Stimulated activated CD8-positive, alpha-beta memory T cell treated with anti-CD3 and anti-CD28 coated beads, Interleukin-4, amount 100 ng/mL, for 1 hour (primary cell): ENCODE results near the gene STK32C.
"Not testable (repeated sequence)": the region's sequence is repeated elsewhere in the genome, so short reads cannot be mapped to it uniquely, and the experiment has no call there.

ENCODE experiments used
- DNase-seq, 2 donors: peaks; one replicate each; pipeline ENCODE4 v3.0.0-alpha.2; 2020; ENCODE audit warnings: low read depth in 2 of 2, low spot score in 1 of 2

Gene STK32C

DNA sequence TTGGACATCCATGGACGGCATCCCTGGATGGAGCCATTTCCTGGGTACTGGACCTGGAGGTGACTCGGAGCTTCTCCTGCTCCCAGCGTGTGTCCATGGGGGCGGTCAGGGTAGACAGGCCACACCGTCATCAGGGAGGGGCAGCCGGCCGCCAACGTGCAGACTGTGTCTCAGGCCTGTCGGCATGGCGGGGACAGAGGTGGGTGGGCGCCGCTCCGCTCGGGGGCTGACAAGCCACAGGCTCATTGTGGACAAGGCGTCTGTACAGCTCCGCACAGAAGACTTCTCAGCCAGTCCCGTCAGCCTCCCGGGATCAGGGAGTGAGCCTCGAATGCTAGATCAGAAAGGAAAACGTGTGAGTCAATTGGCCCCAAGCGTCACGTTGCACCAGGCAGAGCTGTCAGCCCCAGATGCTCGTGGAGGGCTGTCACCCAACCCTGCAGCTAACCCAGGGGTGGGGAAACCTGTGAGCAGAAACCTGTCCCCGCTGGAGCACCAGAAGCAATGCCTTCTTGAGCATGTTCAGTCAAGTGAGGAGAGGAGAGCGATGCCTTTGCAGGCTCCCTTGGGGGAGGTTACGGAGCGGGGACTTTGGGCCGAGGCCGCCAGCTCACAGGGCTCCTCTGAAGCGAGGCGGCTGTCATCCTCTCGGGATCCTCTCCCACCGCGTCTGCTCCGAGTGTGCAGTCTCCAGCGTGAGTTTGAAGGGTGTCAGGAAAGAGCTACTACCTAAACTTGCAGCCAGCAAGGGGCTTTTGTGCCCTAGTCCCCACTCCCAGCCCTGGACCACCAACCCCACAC lies 137.0 kb downstream of the STK32C start:
- no peak for DNase-seq

DNA sequence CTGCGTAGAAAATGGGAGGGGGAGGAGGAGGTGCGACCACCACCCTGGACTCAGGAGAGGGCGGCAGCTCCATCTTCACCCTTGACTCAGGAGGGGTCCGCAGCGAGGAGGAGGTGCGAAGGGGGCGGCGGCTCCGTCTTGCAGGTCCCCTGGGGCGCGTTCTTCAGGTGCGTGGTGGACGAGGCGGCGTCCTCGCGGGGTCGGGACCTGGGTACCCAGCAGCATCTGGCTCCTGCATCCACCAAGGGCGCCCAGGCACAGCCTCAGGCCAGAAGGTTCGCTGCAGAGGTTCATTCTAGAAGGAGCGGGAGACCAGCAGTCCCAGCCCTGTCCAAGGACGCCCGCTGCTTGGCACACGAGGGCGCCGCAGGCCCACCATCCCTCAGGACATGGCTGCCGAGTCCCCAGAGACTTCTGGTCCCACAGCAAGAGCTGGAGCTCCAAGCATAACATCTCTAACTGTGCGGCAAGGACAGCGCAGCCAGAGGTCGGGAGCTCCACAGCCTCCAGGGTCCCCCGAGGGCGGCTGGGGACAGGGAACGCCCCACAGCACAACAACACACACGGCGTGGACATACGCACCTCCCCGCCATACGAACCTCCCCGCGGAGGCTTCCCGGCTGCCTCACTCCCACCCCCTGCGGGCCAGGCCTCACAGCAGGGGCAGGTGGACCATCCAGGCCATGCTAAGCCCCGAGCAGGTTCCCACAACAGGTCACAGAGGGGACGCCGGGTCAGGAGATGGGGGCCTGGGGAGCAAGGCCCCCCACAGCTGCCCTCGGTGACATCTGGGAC lies 137.8 kb downstream of the STK32C start:
- no peak for DNase-seq

DNA sequence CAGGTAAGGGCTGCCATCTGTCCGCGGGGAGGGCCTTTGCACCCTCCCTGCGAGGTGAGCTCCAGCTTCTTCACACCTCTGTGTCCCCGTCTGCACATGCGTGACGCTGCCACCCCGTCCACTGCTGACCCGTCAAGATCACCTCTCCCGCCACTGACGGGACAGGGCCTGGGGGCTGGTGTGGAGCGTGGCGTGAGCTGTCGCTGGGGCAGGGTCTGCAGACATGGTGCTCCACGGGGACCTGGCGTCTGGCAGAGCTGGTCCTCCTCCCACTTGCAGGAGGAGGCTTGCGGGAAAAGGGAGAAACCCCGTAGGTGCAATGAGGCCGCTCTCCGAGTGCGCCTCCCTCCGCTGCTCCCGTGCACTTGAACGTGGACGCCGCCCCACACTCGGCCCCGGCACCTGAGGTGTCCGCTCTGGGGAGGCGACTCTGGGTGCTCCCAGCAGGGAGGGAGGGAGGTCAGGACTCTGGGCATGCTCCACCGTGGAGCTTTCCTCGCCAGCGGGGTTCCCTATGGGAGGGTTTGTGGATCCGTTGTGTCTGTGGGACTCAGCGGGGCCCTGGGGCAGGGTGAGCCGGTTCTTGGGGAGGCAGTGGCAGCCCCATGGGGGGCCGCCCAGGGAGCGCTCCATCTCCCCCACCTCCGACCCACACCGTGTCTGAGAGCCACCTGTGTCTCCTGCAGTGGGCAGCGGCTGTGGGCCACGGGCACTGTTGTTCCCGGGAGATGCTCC lies 138.6 kb downstream of the STK32C start:
- no peak for DNase-seq

DNA sequence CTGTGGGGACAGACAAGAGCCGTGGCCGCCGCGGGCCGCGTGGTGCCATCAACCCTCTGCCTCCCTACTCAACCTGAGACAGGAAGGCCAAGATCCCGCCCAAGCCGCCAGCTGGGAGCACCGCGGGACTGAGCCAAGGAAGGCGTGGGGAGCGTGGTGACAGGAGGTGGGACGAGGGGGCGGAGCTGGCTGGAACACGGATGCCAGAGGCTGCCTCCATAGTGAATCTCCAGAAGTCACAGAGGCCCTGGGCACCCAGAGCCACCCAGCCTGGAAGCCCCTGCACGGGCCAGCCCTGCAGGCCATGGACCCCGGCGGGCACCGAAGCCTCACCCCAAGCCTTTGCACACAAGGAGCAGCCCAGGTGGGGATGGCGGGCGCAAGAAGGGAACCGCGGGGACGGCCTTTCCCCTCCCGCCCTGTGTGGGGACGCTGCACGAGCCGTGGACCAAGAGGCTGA lies 139.1 kb downstream of the STK32C start:
- DNase-seq: no peak

DNA sequence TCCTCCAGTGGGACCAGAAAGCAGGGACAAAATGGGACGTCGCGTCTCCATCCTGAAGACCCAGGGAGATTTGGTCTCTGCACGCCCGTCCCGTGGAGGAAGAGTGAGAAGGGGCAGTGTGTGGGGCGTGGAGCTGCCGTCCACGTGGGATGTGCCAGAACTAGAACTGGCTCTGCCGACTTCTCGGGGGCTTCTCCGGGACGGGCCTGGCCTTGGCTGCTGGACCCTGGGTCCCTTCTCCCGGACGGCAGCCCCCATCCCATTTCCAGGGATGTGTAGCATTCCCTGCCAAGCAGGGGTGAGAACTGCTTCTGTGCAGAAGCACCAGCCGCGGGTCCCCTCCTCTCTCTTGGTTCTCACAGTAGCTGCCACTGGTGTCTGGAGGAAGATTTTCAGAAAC lies 139.8 kb downstream of the STK32C start:
- no peak for DNase-seq

GRCh38 chr10:132167041-132167674 lies 140.6 kb downstream of the STK32C start:
- no peak for DNase-seq

DNA sequence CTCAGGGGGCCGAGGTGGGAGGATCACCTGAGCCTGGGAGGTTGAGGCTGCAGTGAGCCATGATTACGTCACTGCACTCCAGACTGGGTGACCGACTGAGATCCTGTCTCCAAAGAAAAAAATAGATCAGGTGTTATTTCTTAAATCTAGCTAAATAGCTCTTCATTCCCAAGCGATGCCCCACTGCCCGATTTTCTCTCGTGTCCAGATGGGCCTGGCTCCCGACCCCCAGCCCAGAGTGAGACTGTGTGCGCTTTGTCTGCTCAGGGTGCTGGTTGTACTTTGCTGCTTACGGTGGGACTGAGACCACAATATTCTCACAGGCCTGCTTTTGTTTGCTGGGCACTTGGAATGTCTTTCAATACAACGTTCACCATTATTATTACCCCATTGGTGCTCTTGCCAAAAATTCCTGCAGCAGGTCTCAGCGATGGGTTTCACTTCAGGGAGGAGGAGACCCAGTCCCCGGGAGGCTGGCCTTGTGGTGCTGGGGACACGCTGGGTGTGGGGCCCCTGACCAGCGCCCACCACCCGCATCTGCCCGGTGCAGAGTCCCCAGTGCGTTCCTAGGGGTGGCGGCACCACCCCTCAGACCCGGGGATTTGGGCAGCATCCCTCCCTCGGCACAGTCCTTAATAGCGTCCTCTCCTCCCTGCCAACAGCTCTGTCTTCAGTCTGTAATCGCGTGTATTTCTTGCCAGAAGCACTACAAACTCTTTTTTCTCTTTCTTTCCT lies 141.4 kb downstream of the STK32C start:
- no peak for DNase-seq

- no peak for DNase-seq
Measured at GRCh38 chr10:132165416-132165980, 142.3 kb downstream of the STK32C start.

GRCh38 chr10:132164761-132165278 lies 142.9 kb downstream of the STK32C start:
- no peak for DNase-seq

GRCh38 chr10:132163826-132164515 lies 143.8 kb downstream of the STK32C start:
- DNase-seq: no peak

DNA sequence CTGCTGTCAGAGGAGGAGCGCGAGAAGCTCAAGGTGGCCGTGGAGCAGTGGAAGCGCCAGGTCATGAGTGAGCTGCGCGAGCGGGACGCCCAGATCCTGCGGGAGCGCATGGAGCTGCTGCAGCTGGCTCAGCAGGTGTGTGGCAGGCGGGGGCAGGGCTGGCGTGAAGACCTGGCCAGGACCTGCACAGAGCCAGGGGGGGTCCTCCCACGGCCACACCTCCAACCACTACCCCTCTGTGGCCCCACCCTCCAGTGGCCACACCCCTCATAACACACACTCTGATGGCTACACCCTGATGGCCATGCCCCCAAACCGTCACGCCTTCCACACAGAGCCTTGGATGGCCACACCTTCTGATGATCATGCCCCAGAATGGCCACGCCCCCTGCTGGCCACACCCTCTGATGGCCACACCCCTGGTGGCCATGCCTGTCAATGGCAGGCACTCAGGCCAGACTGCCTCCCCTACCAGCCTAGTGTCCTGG lies 144.4 kb downstream of the STK32C start:
- no peak for DNase-seq

GRCh38 chr10:132162590-132163277 lies 145.0 kb downstream of the STK32C start:
- no peak for DNase-seq

DNA sequence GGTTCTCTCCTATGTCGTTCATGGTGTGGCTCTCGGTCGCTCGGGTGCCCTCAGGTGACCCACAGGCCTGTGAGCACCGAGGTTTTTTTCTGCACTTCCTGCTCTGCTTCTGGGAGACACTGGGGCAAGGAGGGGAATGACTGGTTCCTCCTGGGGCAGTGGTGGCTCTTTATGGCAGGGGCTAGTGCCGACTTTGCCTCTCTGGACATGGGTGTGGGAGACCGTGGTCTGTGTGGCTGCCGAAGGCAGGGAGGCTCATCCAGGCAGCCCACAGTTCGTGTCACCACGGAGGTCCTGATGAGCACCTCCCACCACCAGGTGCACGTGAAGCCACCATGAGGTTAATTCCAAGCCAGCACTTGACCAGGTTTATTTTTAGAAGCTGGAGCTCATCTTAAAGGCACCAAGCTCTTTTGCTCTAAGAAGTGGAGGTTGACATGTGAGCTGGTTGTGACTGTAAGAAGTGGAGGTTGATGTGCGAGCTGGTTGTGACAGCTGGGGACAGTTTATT lies 145.7 kb downstream of the STK32C start:
- DNase-seq: no peak

DNA sequence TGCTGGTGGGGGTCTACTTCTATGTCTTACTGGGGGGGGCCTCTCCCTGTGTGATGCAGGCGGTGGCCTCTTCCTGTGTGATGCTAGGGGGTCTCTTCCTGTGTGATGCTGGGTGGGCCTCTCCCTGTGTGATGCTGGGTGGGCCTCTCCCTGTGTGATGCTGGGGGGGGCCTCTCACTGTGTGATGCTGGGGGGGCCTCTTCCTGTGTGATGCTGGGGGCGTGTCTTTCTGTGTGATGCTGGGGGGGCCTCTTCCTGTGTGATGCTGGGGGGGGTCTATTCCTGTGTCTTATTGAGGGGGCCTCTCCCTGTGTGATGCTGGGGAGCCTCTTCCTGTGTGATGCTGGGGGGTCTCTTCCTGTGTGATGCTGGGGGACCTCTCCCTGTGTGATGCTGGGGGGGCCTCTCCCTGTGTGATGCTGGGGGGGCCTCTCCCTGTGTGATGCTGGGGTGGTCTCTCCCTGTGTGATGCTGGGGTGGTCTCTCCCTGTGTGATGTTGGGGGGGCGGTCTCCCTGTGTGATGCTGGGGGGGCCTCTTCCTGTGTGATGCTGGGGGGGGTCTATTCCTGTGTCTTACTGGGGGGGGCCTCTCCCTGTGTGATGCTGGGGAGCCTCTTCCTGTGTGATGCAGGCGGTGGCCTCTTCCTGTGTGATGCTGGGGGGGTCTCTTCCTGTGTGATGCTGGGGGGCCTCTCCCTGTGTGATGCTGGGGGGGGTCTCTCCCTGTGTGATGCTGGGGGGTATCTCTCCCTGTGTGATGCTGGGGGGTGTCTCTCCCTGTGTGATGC lies 146.7 kb downstream of the STK32C start:
- DNase-seq: not testable (repeated sequence)

DNA sequence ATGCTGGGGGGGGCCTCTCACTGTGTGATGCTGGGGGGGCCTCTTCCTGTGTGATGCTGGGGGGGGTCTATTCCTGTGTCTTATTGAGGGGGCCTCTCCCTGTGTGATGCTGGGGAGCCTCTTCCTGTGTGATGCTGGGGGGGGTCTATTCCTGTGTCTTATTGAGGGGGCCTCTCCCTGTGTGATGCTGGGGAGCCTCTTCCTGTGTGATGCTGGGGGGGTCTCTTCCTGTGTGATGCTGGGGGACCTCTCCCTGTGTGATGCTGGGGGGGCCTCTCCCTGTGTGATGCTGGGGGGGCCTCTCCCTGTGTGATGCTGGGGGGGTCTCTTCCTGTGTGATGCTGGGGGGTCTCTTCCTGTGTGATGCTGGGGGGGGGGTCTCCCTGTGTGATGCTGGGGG lies 147.5 kb downstream of the STK32C start:
- DNase-seq: not testable (repeated sequence)

GRCh38 chr10:132159302-132160230 lies 148.2 kb downstream of the STK32C start:
- not testable (repeated sequence) for DNase-seq
